Amniotic epithelial cell (primary cell): ENCODE data around the gene VCL.
A peak's percentile ranks its signal among the peaks of the same experiment; 100 is the strongest.
"Not testable (repeated sequence)": the region's sequence is repeated elsewhere in the genome, so short reads cannot be mapped to it uniquely, and the experiment has no call there.

ENCODE experiments used
- DNase-seq: peaks from one replicate; pipeline ENCODE4 v3.0.0-alpha.2; 2010; ENCODE audit warnings: low read depth

VCL gene

DNA sequence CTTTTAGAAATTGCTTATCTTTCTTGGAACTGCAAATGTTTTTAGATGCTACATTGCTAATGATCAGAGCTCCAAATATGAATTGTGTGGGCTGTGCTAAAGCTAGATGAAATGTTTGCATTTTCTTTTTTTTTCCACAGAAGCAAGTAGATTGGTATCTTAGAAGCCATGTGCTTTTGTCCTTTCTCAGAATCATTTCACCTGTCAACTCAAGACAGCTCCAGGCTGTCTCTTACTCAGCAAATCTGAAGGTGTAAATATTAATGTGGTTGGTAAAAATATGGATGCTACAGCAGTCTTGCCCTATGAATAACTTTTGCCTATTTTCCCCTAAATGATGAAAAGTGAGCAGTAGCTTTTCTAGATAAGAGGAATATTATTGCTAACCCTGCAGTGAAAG is 111.5 kb downstream of the VCL start:
- no peak for DNase-seq

DNA sequence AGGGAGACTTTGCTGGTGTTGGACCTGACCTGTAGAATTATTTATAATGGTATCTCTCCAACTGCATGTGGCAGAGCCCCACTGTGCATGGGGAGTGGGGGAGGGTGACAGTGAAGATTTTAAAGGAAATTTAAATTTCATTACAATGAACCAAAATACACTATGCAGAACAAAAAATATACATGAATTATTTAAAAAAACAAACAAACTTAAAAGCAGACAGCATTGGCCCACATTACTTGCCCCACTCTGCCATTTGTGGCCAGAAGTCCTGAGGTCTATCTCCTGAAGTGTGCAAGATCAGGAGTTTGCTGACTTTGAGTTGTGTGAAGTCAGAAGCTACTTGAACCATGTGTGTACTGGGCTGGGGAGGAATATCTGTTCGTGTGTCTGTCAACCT is 112.2 kb downstream of the VCL start:
- DNase-seq: no peak

DNA sequence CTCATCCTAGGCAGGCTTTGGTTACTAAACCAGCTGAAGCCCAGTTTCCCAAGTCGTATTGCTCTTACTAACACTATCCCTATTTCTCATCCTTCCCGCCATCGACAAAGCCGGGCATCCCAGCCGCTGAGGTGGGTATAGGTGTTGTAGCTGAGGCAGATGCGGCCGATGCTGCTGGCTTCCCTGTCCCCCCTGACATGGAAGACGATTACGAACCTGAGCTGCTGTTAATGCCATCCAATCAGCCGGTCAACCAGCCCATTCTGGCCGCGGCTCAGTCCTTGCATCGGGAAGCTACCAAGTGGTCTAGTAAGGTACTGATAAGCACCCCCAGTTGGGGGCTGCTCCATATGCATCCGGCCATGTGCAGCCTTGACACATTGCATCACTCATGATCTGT is 113.9 kb downstream of the VCL start:
- no peak for DNase-seq

DNA sequence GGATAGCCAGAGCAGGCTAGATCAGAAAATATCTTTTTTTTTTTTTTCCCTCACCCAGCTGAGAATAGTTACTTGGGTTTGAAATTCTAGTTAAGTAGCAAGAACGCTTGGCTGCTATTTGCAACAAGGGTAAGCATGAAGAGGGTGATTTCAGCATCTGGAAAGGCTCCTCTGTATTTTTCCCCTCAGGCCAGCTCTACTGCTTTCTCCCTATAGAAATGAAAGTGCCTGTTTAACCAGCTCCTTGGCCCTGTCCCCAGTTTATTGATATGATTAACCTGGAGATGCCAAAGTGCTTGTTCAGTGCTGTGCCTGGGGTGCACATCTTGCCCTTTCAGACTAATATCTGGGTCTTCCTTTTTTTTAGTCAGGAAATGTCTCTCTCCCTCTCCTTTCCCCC is 115.6 kb downstream of the VCL start:
- DNase-seq: no peak

DNA sequence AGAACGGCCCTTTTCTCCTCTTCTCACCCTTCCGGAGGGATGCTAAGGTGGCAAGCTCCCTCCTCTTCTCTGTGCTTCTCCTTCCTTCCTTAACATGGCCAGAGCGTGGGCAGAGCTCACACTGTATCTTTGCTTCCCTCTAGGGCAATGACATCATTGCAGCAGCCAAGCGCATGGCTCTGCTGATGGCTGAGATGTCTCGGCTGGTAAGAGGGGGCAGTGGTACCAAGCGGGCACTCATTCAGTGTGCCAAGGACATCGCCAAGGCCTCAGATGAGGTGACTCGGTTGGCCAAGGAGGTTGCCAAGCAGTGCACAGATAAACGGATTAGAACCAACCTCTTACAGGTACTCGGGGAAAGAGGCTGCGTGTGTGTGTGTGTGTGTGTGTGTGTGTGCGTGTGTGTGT is 116.1 kb downstream of the VCL start:
- DNase-seq: no peak

DNA sequence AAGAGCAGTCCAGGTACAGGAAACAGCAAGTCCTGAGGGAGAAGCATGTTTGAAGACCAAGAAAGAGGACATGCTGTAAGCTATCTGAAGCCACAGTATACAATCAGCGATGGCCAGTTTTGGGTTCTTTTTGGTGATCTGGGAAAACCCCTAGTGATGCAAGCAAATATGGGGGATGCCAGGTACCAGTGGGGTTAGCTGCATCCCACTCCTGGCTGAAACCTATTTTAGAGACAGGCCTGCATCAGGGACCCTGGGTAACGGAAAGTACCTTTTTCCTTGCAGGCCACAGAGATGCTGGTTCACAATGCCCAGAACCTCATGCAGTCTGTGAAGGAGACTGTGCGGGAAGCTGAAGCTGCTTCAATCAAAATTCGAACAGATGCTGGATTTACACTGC is 119.8 kb downstream of the VCL start:
- no peak for DNase-seq

DNA sequence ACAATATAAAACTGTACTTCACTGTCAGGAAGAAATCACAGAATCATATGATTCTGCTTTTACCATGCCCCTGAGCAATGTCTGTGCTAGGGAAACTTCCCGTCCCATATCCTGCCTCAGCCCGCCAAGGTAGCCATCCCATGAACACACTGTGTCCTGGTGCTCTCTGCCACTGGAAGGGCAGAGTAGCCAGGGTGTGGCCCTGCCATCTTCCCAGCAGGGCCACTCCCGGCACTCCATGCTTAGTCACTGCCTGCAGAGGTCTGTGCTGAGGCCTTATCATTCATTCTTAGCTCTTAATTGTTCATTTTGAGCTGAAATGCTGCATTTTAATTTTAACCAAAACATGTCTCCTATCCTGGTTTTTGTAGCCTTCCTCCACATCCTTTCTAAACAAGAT is 120.9 kb downstream of the VCL start:
- DNase-seq: no peak

DNA sequence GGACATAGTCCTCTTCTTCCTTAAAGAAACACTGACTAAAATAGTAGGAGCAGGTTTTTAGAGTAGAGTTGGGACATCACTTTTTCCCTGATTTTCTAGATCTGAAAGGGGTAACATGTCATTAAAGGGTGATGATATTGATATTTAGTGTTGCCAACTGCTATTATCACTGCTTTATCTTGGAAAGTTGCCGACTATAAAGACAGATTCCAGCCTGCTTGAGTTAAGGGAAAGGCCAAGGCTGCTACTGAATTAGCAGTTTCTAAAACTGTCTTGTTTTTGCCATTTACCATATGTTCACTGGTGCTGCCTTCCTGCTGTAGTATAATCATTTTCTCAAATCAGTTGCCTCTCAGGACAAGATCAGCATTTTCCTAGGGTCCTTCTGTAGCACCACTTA is 123.0 kb downstream of the VCL start:
- DNase-seq: no peak

DNA sequence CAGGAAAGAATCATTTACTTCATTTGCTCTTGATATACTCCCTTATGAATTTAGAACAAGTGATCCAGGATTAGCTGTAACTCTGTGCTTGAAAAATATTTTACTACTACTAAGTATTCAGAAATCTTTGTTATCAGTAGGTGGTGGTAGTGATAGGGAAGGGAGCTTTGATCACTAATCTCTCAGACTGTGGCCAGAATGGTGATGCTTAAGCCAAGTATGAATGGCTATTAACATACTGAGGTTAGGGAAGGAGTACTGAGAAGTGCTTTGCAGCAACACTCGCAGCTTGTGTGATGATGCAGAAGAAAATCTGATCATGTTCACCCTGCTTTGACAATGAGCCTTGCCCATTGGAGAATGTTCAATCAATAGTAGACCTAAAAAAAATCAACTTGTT is 123.5 kb downstream of the VCL start:
- peak; percentile 92 for DNase-seq

DNA sequence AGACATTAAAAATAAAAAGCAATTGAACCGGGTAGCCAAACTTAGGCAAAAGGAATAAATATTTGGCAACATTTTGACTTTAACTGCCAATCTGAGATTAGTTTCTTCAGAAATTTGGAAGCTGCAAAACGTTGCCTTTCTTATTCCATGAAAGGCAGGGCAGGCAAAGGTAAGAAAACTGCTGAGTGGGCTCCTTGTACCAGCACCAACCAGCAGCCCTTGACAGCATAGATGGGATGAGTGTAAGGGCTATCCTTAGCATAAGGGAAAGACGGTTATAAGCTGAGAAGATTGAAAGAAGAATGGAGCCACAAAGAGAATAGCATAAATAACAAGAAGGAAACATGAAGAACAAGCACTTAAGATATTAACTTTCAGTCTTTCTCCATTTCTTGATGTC is 124.1 kb downstream of the VCL start:
- no peak for DNase-seq

DNA sequence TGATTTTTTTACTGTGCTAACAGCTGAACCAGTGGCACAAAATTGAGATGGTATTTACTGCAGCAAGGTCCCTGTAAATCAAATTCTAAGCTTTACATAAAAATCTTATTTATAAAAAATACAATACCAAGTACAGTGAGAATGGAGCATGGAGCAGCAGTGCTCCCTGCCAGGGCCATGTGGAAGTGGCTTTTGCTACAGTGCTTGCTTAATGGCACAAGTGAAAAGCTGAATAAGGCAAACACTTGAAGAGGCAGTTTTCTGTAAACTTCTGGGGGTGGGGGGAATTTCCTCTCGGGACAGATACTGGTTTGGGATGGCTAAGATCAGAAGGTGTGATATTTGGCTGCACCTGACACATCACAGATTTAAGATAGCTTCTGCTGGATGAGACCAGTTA is 125.2 kb downstream of the VCL start:
- DNase-seq: no peak

DNA sequence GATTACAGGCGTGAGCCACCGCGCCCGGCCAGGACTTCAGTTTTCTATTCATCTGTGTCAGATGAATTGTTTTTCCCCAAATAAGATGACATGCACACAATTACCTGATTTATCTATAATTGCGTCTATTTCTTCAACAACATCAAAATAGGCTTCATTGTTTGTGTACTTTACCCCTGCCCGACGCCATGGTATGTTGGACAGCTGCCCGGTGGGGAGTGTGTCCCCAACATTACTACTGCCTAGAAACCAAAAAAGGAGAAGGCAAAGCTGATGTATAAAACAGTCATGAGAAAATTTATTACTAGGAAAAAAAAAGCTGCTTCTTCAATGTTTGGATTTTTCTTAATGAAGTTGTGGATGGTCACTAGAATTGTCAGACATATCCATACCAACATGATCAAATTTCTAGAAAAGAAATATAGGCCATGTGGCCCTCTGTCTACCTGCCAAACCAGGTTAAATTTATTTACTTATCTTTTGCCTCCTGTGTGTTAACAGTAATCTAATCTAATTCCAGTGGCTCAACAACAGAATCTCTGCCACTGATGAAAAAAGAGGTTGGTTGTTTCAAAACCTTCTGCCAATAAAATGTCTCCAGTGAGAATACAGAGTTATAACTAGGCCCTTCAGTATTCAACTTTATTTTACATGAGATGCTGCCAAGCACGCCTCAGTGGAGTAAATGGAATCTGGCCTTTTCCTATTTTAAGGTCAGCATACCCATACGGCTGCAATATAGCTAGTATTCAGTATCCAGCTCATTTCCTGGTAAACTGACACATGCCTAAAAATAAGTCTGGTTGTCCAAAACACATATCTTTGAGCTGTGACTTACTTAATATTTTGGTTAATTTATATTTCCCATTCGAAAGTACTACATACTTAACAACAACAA is 136.3 kb downstream of the VCL start:
- DNase-seq: no peak

DNA sequence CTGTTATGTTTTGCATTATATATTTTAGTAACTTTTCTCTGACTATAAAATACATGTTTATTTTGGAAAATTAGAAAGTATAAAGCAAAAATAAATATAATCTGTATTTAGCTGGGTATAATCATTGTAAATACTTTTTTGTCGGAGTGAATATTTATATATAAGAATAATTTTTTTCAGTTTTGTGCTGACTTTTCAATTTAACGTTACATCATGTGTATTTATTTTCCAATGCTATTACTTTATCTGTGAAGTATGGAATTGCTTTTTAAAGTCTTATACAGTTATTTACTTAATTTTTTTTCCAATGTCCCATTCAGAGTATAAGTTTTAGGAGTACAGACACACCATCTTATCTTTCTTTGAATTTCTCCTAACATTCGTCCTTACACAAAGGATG is 137.5 kb downstream of the VCL start:
- no peak for DNase-seq

DNA sequence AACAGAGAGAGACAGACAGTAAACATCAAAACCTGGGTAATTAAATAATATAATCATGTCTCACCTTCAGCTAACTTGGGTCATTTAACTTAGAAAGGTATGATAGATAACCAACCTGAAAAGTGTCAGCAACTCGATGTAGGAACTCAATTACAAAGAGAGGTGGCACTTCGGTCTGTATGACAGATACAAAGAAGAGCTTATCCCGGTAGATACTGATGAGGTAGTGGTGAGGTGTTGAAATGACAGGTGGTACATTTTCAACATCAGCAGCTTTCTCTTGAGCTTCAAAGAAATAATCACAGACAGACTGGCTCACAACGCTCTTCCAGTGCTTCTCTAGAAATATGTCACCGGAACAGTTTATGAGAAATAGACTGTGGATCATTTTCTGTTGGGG is 140.1 kb downstream of the VCL start:
- DNase-seq: no peak

DNA sequence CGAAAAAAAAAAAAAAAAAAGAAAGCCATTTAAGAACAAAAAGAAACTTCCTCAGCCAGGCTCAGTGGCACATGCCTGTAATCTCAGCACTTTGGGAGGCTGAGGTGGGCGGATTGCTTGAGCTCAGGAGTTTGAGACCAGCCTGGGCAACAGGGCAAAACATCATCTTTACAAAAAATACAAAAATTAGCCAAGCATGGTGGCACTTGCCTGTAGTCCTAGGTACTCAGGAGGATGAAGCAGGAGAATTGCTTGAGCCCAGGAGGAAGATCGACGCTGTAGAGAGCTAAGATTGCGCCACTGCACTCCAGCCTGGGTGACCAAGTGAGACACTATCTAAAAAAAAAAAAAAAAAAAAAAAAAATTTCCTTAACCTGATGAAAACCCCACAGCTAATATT is 140.7 kb downstream of the VCL start:
- not testable (repeated sequence) for DNase-seq

DNA sequence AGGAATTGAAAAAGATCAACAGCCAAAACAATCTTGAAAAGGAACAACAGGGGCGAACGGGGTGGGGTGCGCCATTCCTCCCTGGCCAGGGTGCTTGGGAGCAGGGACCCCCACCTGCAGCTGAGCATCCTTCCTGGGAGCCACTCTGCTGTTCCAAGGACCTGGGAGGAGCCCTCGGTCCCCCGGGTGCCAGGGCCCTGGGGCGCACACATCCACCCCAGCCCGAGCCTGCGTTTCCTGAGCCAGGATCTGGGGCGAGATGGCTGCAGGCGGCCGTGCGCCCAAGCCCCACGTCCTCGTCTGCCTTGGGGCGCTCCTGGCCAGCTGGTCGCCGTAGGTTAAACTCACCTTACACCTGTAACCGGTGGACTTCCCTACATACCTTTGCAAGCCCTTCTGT is 142.1 kb downstream of the VCL start:
- DNase-seq: no peak

DNA sequence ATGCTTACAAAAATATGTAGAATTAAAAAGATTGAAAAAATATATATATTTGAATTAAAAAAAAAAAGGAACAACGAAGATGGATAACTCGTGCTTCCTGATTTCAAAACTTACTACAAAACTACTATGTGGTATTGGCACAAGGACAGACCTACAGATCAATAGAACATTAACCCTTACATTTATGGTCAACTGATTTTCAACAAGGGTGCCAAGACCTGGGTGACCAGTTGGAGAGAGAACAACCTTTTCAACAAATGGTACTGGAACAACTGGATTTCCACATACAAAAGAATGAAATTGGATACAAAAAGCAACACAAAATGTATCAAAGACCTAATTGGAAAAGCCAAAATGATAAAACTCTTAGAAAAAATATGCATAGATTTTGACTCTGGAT is 142.6 kb downstream of the VCL start:
- DNase-seq: no peak

DNA sequence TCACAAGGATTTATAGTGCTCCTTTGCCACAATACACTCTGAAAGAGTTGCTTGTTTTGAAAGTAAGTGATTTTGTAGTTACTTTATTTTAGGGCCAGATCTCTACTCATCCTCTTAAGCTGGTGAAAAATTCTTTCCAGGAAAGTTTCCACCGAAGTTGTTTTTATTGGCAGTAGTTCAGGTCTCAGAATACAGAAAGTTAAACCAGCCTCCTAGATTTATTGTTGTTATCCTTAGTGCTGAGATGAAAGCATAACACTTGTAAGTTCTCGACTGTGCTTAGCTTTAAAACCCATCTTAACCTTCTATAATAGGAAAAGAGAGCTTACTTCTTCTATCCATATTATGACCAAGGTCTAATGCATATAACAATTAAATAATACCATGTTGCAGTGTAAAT is 147.2 kb downstream of the VCL start:
- peak; percentile 83 for DNase-seq

DNA sequence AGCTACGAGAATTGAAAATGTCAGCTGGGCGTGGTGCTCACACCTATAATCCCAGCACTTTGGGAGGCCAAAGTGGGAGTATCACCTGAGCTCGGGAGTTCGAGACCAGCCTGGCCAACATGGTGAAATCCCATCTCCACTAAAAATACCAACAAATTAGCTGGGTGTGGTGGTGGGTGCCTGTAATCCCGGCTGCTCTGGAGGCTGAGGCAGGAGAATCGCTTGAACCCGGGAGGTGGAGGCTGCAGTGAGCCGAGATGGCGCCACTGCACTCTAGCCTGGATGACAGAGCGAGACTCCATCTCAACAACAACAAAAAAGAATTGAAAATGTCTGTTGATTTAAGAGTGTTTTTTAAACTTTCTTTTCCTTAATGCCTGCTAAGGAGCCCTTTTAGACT is 149.1 kb downstream of the VCL start:
- DNase-seq: not testable (repeated sequence)

DNA sequence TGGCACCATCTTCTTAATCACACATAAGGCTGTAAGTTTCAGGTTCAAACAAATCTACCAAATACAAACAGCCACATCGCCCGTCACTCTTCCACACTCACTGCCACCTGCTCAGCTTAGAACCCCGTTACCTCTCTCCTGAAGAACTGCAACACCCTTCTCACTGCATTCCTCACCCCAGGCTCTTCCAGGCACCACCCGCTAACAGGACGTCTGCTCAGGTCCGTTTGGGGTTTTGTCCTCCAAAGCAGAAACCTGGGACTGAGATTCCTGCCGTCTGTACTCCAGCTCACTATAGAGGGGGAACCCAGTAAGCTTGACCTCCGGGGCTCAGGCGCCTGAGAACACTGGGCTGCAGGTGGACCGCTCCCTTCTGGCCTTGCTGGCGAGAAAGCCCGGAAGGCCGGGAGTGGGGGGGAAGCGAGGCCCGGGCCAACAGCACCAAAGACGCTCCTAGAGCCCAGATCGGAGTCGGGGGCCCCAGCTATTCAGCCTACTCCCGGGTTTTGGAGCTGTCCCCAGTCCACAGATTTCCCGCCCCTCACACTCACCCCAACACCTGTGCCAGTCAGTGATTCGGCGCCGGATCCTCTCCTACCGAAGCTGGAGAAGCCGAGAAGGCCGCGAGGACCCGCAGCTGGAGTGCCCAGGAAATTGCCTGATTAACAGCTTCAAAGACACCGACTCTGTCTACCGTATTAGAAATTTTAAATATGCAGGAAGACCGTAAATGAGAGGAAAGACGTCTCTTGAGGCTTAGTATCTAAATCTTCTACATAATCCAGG is 152.5 kb downstream of the VCL start, which contains the start of gene AP3M1:
AP3M1 (minus strand) TSS at position 625 of the 786 bp plus-strand sequence. CDS start 12,449 bp downstream, outside the sequence.
- DNase-seq: peak; percentile 24

DNA sequence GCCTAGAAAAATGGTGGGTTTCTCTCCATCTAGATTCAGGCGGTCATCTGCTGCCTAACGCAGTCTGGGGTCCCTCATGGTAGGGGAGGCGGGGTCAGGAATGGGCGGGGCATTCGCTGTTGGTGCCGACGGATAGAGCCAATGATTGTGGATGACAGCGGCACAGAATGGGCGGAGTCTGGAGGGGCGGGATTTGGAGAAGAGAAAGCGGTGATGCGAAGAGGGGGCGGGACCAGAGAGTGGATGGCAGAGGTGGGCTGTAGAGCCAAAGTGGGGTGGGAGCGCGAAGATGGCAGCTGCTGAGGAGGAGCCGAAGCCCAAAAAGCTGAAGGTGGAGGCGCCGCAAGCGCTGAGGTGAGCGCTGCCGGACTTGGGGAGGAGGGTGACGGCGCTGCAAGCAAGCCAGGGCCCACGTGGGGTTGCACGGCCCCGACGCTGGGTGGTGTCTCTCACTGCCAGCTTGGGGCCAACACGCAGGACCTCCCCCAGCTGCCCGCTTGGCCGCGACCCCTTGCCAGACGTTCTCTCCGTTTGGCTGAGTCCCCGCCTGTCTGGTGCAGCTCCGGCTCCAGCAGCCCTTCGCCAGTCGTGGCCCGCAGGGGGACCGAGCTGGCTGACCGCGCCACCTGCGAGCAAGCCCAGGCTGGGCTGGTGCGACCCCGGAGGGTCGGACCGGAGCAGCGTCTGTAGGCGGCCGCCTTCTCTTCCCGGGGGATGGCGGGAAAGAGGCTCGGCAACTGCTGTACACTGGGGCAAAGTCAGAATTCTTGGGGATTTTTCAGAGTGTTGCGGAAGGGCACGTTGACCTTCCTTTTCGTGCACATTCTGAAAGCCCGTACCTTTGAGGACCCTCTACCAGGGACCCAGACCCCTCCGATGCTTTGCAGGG is 153.3 kb downstream of the VCL start, which contains the start of gene ADK:
ADK (plus strand) TSS at position 232 of the 889 bp plus-strand sequence; CDS start at position 290, 58 bp downstream.
- DNase-seq: peak; percentile 95
